GM21528 (cell line): ENCODE results near the gene PPP1R3G.

Source experiments
- ATAC-seq: cut with Tn5 transposase; IDR thresholded peaks from one replicate; pipeline ENCODE4 v1.9.1; 2021; ENCODE audit warnings: mild to moderate bottlenecking, moderate library complexity; ENCODE audit not compliant: unreplicated experiment, low FRiP score

PPP1R3G gene

GRCh38 chr6:5068153-5068751, 16.9 kb upstream of the PPP1R3G start:
- no peak for ATAC-seq

GRCh38 chr6:5071216-5071615, 13.9 kb upstream of the PPP1R3G start:
- ATAC-seq: no peak

- ATAC-seq: no peak
Measured at GRCh38 chr6:5072440-5072839, 12.7 kb upstream of the PPP1R3G start.

- ATAC-seq: no peak
Measured at GRCh38 chr6:5073992-5074391, 11.1 kb upstream of the PPP1R3G start.

- no peak for ATAC-seq
Measured at GRCh38 chr6:5076931-5077330, 8.2 kb upstream of the PPP1R3G start.

GRCh38 chr6:5078121-5078669, 6.9 kb upstream of the PPP1R3G start:
- no peak for ATAC-seq

GRCh38 chr6:5079692-5080091, 5.4 kb upstream of the PPP1R3G start:
- no peak for ATAC-seq

- ATAC-seq: no peak
Measured at GRCh38 chr6:5080574-5080973, 4.6 kb upstream of the PPP1R3G start.

GRCh38 chr6:5081182-5081581, 4.0 kb upstream of the PPP1R3G start:
- no peak for ATAC-seq

GRCh38 chr6:5081955-5082354, 3.2 kb upstream of the PPP1R3G start:
- no peak for ATAC-seq

- no peak for ATAC-seq
Measured at GRCh38 chr6:5082487-5083306, 2.4 kb upstream of the PPP1R3G start.

- ATAC-seq: no peak
Measured at GRCh38 chr6:5083307-5083583, 1.9 kb upstream of the PPP1R3G start.

- ATAC-seq: no peak
Measured at GRCh38 chr6:5083813-5084359, 1.3 kb upstream of the PPP1R3G start.

GRCh38 chr6:5084360-5084780, 771 bp upstream of the PPP1R3G start:
- no peak for ATAC-seq

GRCh38 chr6:5085648-5086293, 630 bp downstream of the PPP1R3G start:
- peak; percentile 33 for ATAC-seq

GRCh38 chr6:5086294-5086890, 1.3 kb downstream of the PPP1R3G start:
- no peak for ATAC-seq

- no peak for ATAC-seq
Measured at GRCh38 chr6:5087389-5087788, 2.2 kb downstream of the PPP1R3G start.

GRCh38 chr6:5088780-5089179, 3.6 kb downstream of the PPP1R3G start:
- ATAC-seq: no peak

GRCh38 chr6:5089481-5090438, 4.6 kb downstream of the PPP1R3G start:
- no peak for ATAC-seq

GRCh38 chr6:5090603-5091002, 5.5 kb downstream of the PPP1R3G start:
- no peak for ATAC-seq
